Esophagus squamous epithelium (tissue), 5 donors: Measurements from ENCODE around the gene PLK1. TPM values are rescaled to one million over a fixed set of nuclear protein-coding genes. Genes with fewer than 3 reads are reported as not detected.

Experiments
- DNase-seq: peaks from one replicate; lab custom pipeline; 2025; lab: John Stamatoyannopoulos, UW
- H3K27ac ChIP-seq, 4 donors: fragments of 200-600 bp; sonication (generic); one replicate each; pipeline ENCODE4 v1.5.1; 2016 to 2019; ENCODE audit warnings: mild to moderate bottlenecking in 1 of 4
- H3K27me3 ChIP-seq, 4 donors: fragments of 200-600 bp; sonication (generic); 1 replicate in 3 of 4; 2 replicates in 1 of 4; pipeline versions ENCODE4 v1.5.1 to v1.6.0; 2017 to 2021; ENCODE audit warnings: antibody characterized with exemption in 1 of 4
- H3K36me3 ChIP-seq, 3 donors: fragments of 200-600 bp; sonication (generic); one replicate each; pipeline ENCODE4 v1.5.1; 2016 to 2019
- H3K4me1 ChIP-seq, 3 donors: fragments of 200-600 bp; sonication (generic); one replicate each; pipeline ENCODE4 v1.5.1; 2017 to 2019
- H3K4me3 ChIP-seq, 4 donors: fragments of 200-600 bp; sonication (generic); 1 replicate in 3 of 4; 2 replicates in 1 of 4; pipeline ENCODE4 v1.5.1; 2016 to 2019; ENCODE audit warnings: mild to moderate bottlenecking in 2 of 4, moderate library complexity in 1 of 4
- H3K9me3 ChIP-seq, 3 donors: fragments of 200-600 bp; sonication (generic); one replicate each; pipeline ENCODE4 v1.5.1; 2016 to 2019
- CTCF ChIP-seq, 6 experiments: fragments of 450-650 bp in 4 of 6; fragments of 200-600 bp in 2 of 6; sonication (generic) in 2 of 6; IDR thresholded peaks; one replicate each; pipeline ENCODE4 v1.5.1; 2016 to 2019; ENCODE audit warnings: antibody characterized with exemption in 6 of 6, mild to moderate bottlenecking in 4 of 6, moderate library complexity in 4 of 6
- POLR2A ChIP-seq, 4 donors: fragments of 450-650 bp; IDR thresholded peaks; one replicate each; pipeline ENCODE4 v1.6.1; 2017; ENCODE audit warnings: antibody characterized with exemption in 4 of 4, mild to moderate bottlenecking in 4 of 4, moderate library complexity in 3 of 4
- WGBS, 2 donors: methylation state at CpG; one replicate each; pipeline ENCODE4 v1.1.5; 2018; 5-methylcytosine and 5-hydroxymethylcytosine counted together
- intact Hi-C: fragments of 100-400 bp; cut with DNase I; formaldehyde crosslinking; loops from one replicate; pipeline ENCODE4 v1.15.0; 2022
- total RNA-seq, 4 donors: library from RNA; depleted of rRNA; stranded (reverse); fragments of >200 nt; gene quantifications; one replicate each; pipeline ENCODE4 v1.1.0, GENCODE V29; 2016
- donor health status: DM: yes; HTN: yes; CAD: no.

The PLK1 gene
- total RNA-seq, 4 donors from 2014 or later: 13.0 to 45.3 (median 17.7) TPM

- WGBS, 2 donors: 84 to 94% methylated on average over 4 of the region's 4 CpGs
- TF ChIP-seq POLR2A (IDR thresholded peaks at IDR 0.05) (no peak), CTCF (IDR thresholded peaks at IDR 0.05) (no peak)
- H3K4me1 ChIP-seq: no peaks in the 10 kb centered on the region
- peaks cover 28 to 100% (median 43%) of the 10 kb centered on the region in 3 donors for H3K36me3 ChIP-seq
- intact Hi-C loops: no loop called here
- no peak for DNase-seq
- no peaks in the 10 kb centered on the region for H3K9me3 ChIP-seq
- no peaks in the 10 kb centered on the region for H3K27me3 ChIP-seq
- no peak overlapping the region for H3K27ac ChIP-seq
- no peak overlapping the region for H3K4me3 ChIP-seq
Measured at GRCh38 chr16:23668873-23669272, 9.8 kb upstream of the PLK1 start.

- intact Hi-C loops: no loop called here
- TF ChIP-seq CTCF (IDR thresholded peaks at IDR 0.05) (no peak), POLR2A (IDR thresholded peaks at IDR 0.05) (no peak)
- 80 to 93% methylated on average over 3 to 4 of the region's 4 CpGs for WGBS, 2 donors
- Histone ChIP-seq H3K27ac (no peak overlapping the region), H3K36me3 (peaks cover 28 to 100% (median 31%) of the 10 kb centered on the region in 3 donors), H3K27me3 (no peaks in the 10 kb centered on the region), H3K4me1 (no peaks in the 10 kb centered on the region), H3K9me3 (no peaks in the 10 kb centered on the region), H3K4me3 (no peak overlapping the region)
- DNase-seq: no peak
Measured at GRCh38 chr16:23670137-23670776, 8.4 kb upstream of the PLK1 start.

GRCh38 chr16:23673971-23674614 lies 4.6 kb upstream of the PLK1 start:
- intact Hi-C loops: no loop called here
- H3K36me3 ChIP-seq: peaks cover 7 to 75% (median 8%) of the 10 kb centered on the region in 3 donors
- no peaks in the 10 kb centered on the region for H3K9me3 ChIP-seq
- DNase-seq: no peak
- no peaks in the 10 kb centered on the region for H3K27me3 ChIP-seq
- peaks cover 7 to 12% (median 9%) of the 10 kb centered on the region in 3 donors for H3K4me1 ChIP-seq
- H3K4me3 ChIP-seq: no peak overlapping the region
- TF ChIP-seq CTCF (IDR thresholded peaks at IDR 0.05): no peak
- no peak for TF ChIP-seq POLR2A (IDR thresholded peaks at IDR 0.05)
- 65 to 87% methylated on average over 5 to 8 of the region's 8 CpGs for WGBS, 2 donors
- no peak overlapping the region for H3K27ac ChIP-seq

- Histone ChIP-seq H3K27ac (no peak overlapping the region), H3K27me3 (no peaks in the 10 kb centered on the region), H3K4me1 (peaks cover 13 to 34% (median 14%) of the 10 kb centered on the region in 3 donors), H3K4me3 (no peak overlapping the region), H3K9me3 (no peaks in the 10 kb centered on the region), H3K36me3 (peaks cover 0 to 67% (median 3%) of the 10 kb centered on the region in 3 donors)
- TF ChIP-seq CTCF (IDR thresholded peaks at IDR 0.05) (no peak), POLR2A (IDR thresholded peaks at IDR 0.05) (no peak)
- intact Hi-C loops: no loop called here
- DNase-seq: no peak
- WGBS, 2 donors: 73 to 100% methylated on average over 2 of the region's 2 CpGs
Measured at GRCh38 chr16:23676924-23677480, 1.7 kb upstream of the PLK1 start.
